SK-N-SH (cell line): ENCODE results near the gene SOBP. TPM values are rescaled to one million over a fixed set of nuclear protein-coding genes. Genes with fewer than 3 reads are reported as not detected.

Experiments
- CTCF ChIA-PET: fragments of 300-600, 350-600 bp; formaldehyde crosslinking; extraction: SDS; loops from one replicate; lab custom pipeline; 2021; lab: Yijun Ruan, JAX
- POLR2A ChIA-PET: fragments of 350-600 bp; sonication (Branson Sonifier 250); formaldehyde crosslinking; extraction: SDS; loops from one replicate; lab custom pipeline; 2020; ENCODE audit warnings: antibody characterized with exemption, inconsistent platforms; lab: Yijun Ruan, JAX
- DNase-seq: peaks from one replicate; pipeline ENCODE4 v3.0.0; 2012
- H2AFZ ChIP-seq: fragments of 200-600 bp; sonication (generic); 2 replicates; pipeline ENCODE4 v1.8.1; 2016; ENCODE audit warnings: antibody characterized with exemption, mild to moderate bottlenecking, low read depth
- H3F3A ChIP-seq: fragments of 200-600 bp; sonication (generic); replicated peaks from 2 replicates; pipeline ENCODE3; 2016; ENCODE audit warnings: antibody characterized with exemption, mild to moderate bottlenecking; ENCODE audit not compliant: insufficient read depth
- H3K27ac ChIP-seq, 2 experiments: fragments of 200-500 bp in 1 of 2; fragments of 200-600 bp in 1 of 2; sonication (Bioruptor generic) in 1 of 2; sonication (generic), shearing (Covaris generic) in 1 of 2; 2 replicates each; pipeline versions ENCODE4 v1.5.1 to v1.6.1; 2014 to 2016; ENCODE audit warnings: low read depth in 2 of 2, inconsistent platforms in 1 of 2, low read length in 1 of 2, mild to moderate bottlenecking in 1 of 2, mixed read lengths in 1 of 2
- H3K27me3 ChIP-seq: fragments of 200-600 bp; sonication (generic), shearing (Covaris generic); 2 replicates; pipeline ENCODE4 v1.6.1; 2016; ENCODE audit warnings: mixed run types; ENCODE audit not compliant: insufficient read depth
- H3K36me3 ChIP-seq, 2 experiments: fragments of 200-500 bp in 1 of 2; fragments of 200-600 bp in 1 of 2; sonication (Bioruptor generic) in 1 of 2; sonication (generic) in 1 of 2; replicated peaks in 1 of 2; 2 replicates each; pipeline versions ENCODE3 to v1.5.1; 2014 to 2016; ENCODE audit warnings: low read length in 1 of 2, mild to moderate bottlenecking in 1 of 2; ENCODE audit not compliant: insufficient read depth in 2 of 2, control insufficient read depth in 1 of 2
- H3K4me1 ChIP-seq, 2 experiments: fragments of 200-500 bp in 1 of 2; fragments of 200-600 bp in 1 of 2; sonication (Bioruptor generic) in 1 of 2; sonication (generic), shearing (Covaris generic) in 1 of 2; 2 replicates each; pipeline versions ENCODE4 v1.5.1 to v1.6.1; 2014 to 2016; ENCODE audit warnings: low read depth in 1 of 2, low read length in 1 of 2, mixed run types in 1 of 2; ENCODE audit not compliant: insufficient read depth in 2 of 2, control insufficient read depth in 1 of 2
- H3K4me2 ChIP-seq: fragments of 200-600 bp; sonication (generic), shearing (Covaris generic); 2 replicates; pipeline ENCODE4 v1.6.1; 2017; ENCODE audit warnings: mixed run types
- H3K4me3 ChIP-seq, 2 experiments: fragments of 200-500 bp in 1 of 2; fragments of 200-600 bp in 1 of 2; sonication (Bioruptor generic) in 1 of 2; sonication (generic), shearing (Covaris generic) in 1 of 2; 2 replicates each; pipeline versions ENCODE4 v1.5.1 to v1.8.1; 2014 to 2016; ENCODE audit warnings: low read depth in 2 of 2, inconsistent platforms in 1 of 2, low read length in 1 of 2, mild to moderate bottlenecking in 1 of 2, mixed read lengths in 1 of 2, moderate library complexity in 1 of 2
- H3K79me2 ChIP-seq: fragments of 200-600 bp; sonication (generic); 2 replicates; pipeline ENCODE4 v1.8.1; 2017; ENCODE audit warnings: mild to moderate bottlenecking; ENCODE audit not compliant: insufficient read depth
- H3K9ac ChIP-seq: fragments of 200-600 bp; sonication (generic); 2 replicates; pipeline ENCODE4 v1.6.1; 2017; ENCODE audit warnings: mixed run types
- H3K9me2 ChIP-seq: fragments of 200-600 bp; sonication (generic); 2 replicates; pipeline ENCODE4 v1.6.1; 2017; ENCODE audit warnings: mixed run types
- H3K9me3 ChIP-seq: fragments of 200-600 bp; sonication (generic); 2 replicates; pipeline ENCODE4 v1.6.1; 2017; ENCODE audit warnings: mixed run types, mild to moderate bottlenecking, moderate library complexity
- H4K20me1 ChIP-seq: fragments of 200-600 bp; sonication (generic); 2 replicates; pipeline ENCODE4 v1.6.1; 2017; ENCODE audit warnings: mild to moderate bottlenecking, mixed run types; ENCODE audit not compliant: insufficient read depth
- CTCF ChIP-seq: fragments of 200-600 bp; sonication (generic); IDR thresholded peaks from 2 replicates; pipeline ENCODE4 v1.6.1; 2017; ENCODE audit warnings: antibody characterized with exemption, mild to moderate bottlenecking, moderate library complexity
- ELF1 ChIP-seq: IDR thresholded peaks from 2 replicates; pipeline ENCODE4 v1.4.0; 2012
- EZH2phosphoT487 ChIP-seq: fragments of 200-600 bp; sonication (generic); IDR thresholded peaks from 2 replicates; pipeline ENCODE4 v1.6.1; 2017; ENCODE audit warnings: low read depth, mixed run types, mild to moderate bottlenecking, antibody characterized with exemption, moderate library complexity, borderline replicate concordance
- FOSL2 ChIP-seq: IDR thresholded peaks from 2 replicates; pipeline ENCODE4 v1.4.0; 2012; ENCODE audit warnings: low read depth, mild to moderate bottlenecking, moderate library complexity, borderline replicate concordance
- FOXM1 ChIP-seq: IDR thresholded peaks from 2 replicates; pipeline ENCODE4 v1.4.0; 2012; ENCODE audit warnings: low read depth, mild to moderate bottlenecking
- GATA2 ChIP-seq: sonication (generic); formaldehyde crosslinking; IDR thresholded peaks from 2 replicates; pipeline ENCODE4 v1.5.0; 2020; ENCODE audit warnings: mild to moderate bottlenecking, missing genetic modification reagents
- IRF3 ChIP-seq: fragments of 150-350 bp; IDR thresholded peaks from 2 replicates; pipeline ENCODE4 v1.6.1; 2016; ENCODE audit warnings: mild to moderate bottlenecking, low read depth, low read length
- JUND ChIP-seq: IDR thresholded peaks from 2 replicates; pipeline ENCODE4 v1.4.0; 2012
- MEF2A ChIP-seq: IDR thresholded peaks from 2 replicates; pipeline ENCODE4 v1.4.0; 2012; ENCODE audit warnings: low read depth, borderline replicate concordance
- NFIC ChIP-seq: IDR thresholded peaks from 2 replicates; pipeline ENCODE4 v1.4.0; 2012; ENCODE audit warnings: borderline replicate concordance
- NRF1 ChIP-seq: IDR thresholded peaks from 2 replicates; pipeline ENCODE4 v1.6.1; 2012; ENCODE audit warnings: low read depth, mild to moderate bottlenecking, low read length
- POLR2AphosphoS5 ChIP-seq: IDR thresholded peaks from 2 replicates; pipeline ENCODE4 v1.6.1; 2012; ENCODE audit warnings: low read depth, low read length
- RAD21 ChIP-seq: IDR thresholded peaks from 2 replicates; pipeline ENCODE4 v1.6.1; 2012; ENCODE audit warnings: mild to moderate bottlenecking, low read length
- RCOR1 ChIP-seq: fragments of 150-350 bp; IDR thresholded peaks from 2 replicates; pipeline ENCODE4 v1.6.1; 2017; ENCODE audit warnings: antibody characterized with exemption, low read length
- REST ChIP-seq: IDR thresholded peaks from 2 replicates; pipeline ENCODE4 v1.6.1; 2012; ENCODE audit warnings: mild to moderate bottlenecking, low read depth, low read length, moderate library complexity
- TAF1 ChIP-seq: IDR thresholded peaks from 2 replicates; pipeline ENCODE4 v1.6.1; 2012; ENCODE audit warnings: low read depth, mild to moderate bottlenecking, low read length, moderate library complexity, borderline replicate concordance
- TCF12 ChIP-seq: IDR thresholded peaks from 2 replicates; pipeline ENCODE4 v1.4.0; 2012
- USF1 ChIP-seq: IDR thresholded peaks from 2 replicates; pipeline ENCODE4 v1.4.0; 2012; ENCODE audit warnings: low read depth, borderline replicate concordance
- YY1 ChIP-seq: IDR thresholded peaks from 2 replicates; pipeline ENCODE4 v1.4.0; 2012; ENCODE audit warnings: low read depth, mild to moderate bottlenecking
- ZBTB33 ChIP-seq: IDR thresholded peaks from 2 replicates; pipeline ENCODE4 v1.4.0; 2012; ENCODE audit warnings: low read depth, borderline replicate concordance
- WGBS: methylation state at CpG from one replicate; pipeline ENCODE4 v1.1.6; 2017; ENCODE audit warnings: low lambda C conversion rate; 5-methylcytosine and 5-hydroxymethylcytosine counted together
- polyA plus RNA-seq, 3 experiments: library from polyadenylated mRNA; depleted of rRNA; stranded (reverse); fragments of >200 nt; gene quantifications; 2 replicates each; pipeline ENCODE4 v1.2.3, GENCODE V29; 2012

SOBP gene
- polyA plus RNA-seq, 1 of the 3 experiments (the other 2 are of a cell fraction) = 0.61 TPM

GRCh38 chr6:107677399-107677798 lies 187.5 kb downstream of the SOBP start (continued):
- no peak for TF ChIP-seq IRF3
- TF ChIP-seq RAD21 = no peak
- no peak for TF ChIP-seq ELF1

- peaks cover 0 to 5% of the 10 kb centered on the region in 2 experiments; a peak in 1 of 4 replicates for H3K4me1 ChIP-seq
- no peak overlapping the region for H3K4me3 ChIP-seq
- H3K9me2 ChIP-seq = no peaks in the 10 kb centered on the region
- H3F3A ChIP-seq = no peaks in the 10 kb centered on the region
- no peak overlapping the region for H2AFZ ChIP-seq
- H4K20me1 ChIP-seq = no peaks in the 10 kb centered on the region
- no peak overlapping the region for H3K9ac ChIP-seq
- H3K79me2 ChIP-seq = no peaks in the 10 kb centered on the region
- POLR2A ChIA-PET = interaction anchor here (0.5 kb wide), 1 partner anchor 61 kb away, joined by 3 read pairs; no protein-coding TSS in a partner anchor
- no peaks in the 10 kb centered on the region for H3K36me3 ChIP-seq
- no peaks in the 10 kb centered on the region for H3K27me3 ChIP-seq
- H3K9me3 ChIP-seq = no peaks in the 10 kb centered on the region
- no peak for DNase-seq
- no peak overlapping the region for H3K27ac ChIP-seq
- WGBS = 79% methylated on average over 4 of the region's 4 CpGs
- no peak for TF ChIP-seq TAF1
- TF ChIP-seq CTCF = no peak
- no peak for TF ChIP-seq JUND
- no peak for TF ChIP-seq EZH2phosphoT487
- no peak for TF ChIP-seq POLR2AphosphoS5
- TF ChIP-seq NRF1 = no peak
- no peak for TF ChIP-seq NFIC
- TF ChIP-seq YY1 = no peak
- no peak for TF ChIP-seq USF1
- TF ChIP-seq FOSL2 = no peak
- no peak for TF ChIP-seq RCOR1
- no peak for TF ChIP-seq ZBTB33
- TF ChIP-seq FOXM1 = no peak
- no peak for TF ChIP-seq TCF12
- no peak for TF ChIP-seq REST
- no peak for TF ChIP-seq GATA2
- TF ChIP-seq MEF2A = no peak
- CTCF ChIA-PET = interaction anchor here (0.9 to 3.4 kb wide), 7 partner anchors 18 to 301 kb away, joined by 3 to 24 read pairs (median 4); no protein-coding TSS in a partner anchor
- no peak overlapping the region for H3K4me2 ChIP-seq
These were observed 189.5 kb downstream of the SOBP start for GRCh38 chr6:107679457-107679856.
